Naive thymus-derived CD8-positive, alpha-beta T cell (primary cell): ENCODE measurements around the gene ZFP91. TPM values are rescaled to one million over a fixed set of nuclear protein-coding genes. Genes with fewer than 3 reads are reported as not detected.

Experiments used
- ATAC-seq, 2 donors: fragments of 150-1000 bp; cut with Tn5 transposase in 1 of 2; sonication (Bioruptor Pico), chemical (Tn5 transposase) in 1 of 2; 1 replicate in 1 of 2; 2 replicates in 1 of 2; pipeline ENCODE4 v1.10.0; 2021; ENCODE audit warnings: mild to moderate bottlenecking in 2 of 2, moderate library complexity in 2 of 2
- POLR2A ChIA-PET: fragments of 350-600 bp; sonication (Branson Sonifier 250); formaldehyde crosslinking; loops from one replicate; lab custom pipeline; 2021; ENCODE audit warnings: antibody characterized with exemption; lab: Charles Lee
- DNase-seq, 10 donors: peaks; one replicate each; pipeline versions ENCODE4 v3.0.0 to v3.0.0-alpha.2; 2020 to 2022
- H3K27ac Mint-ChIP-seq, 10 donors: one replicate each; pipeline ENCODE4 v1.8.0; 2020 to 2022; ENCODE audit warnings: mild to moderate bottlenecking in 10 of 10, mixed read lengths in 10 of 10, moderate library complexity in 4 of 10, inconsistent platforms in 1 of 10
- H3K27me3 Mint-ChIP-seq, 5 donors: one replicate each; pipeline ENCODE4 v1.8.0; 2021 to 2022; ENCODE audit warnings: mixed read lengths in 5 of 5
- H3K36me3 Mint-ChIP-seq, 3 donors: one replicate each; pipeline ENCODE4 v1.8.0; 2020 to 2022; ENCODE audit warnings: mixed read lengths in 3 of 3, mild to moderate bottlenecking in 2 of 3, inconsistent platforms in 1 of 3
- H3K4me1 Mint-ChIP-seq, 4 donors: one replicate each; pipeline ENCODE4 v1.8.0; 2021 to 2022; ENCODE audit warnings: mixed read lengths in 4 of 4
- H3K4me3 Mint-ChIP-seq, 10 donors: one replicate each; pipeline ENCODE4 v1.8.0; 2020 to 2022; ENCODE audit warnings: mild to moderate bottlenecking in 10 of 10, mixed read lengths in 10 of 10, moderate library complexity in 6 of 10, inconsistent platforms in 1 of 10
- H3K9me3 Mint-ChIP-seq, 9 donors: one replicate each; pipeline ENCODE4 v1.8.0; 2020 to 2022; ENCODE audit warnings: mixed read lengths in 9 of 9, mild to moderate bottlenecking in 3 of 9, inconsistent platforms in 1 of 9, moderate library complexity in 1 of 9
- polyA plus RNA-seq, 3 donors: library from polyadenylated mRNA; unstranded; fragments of 300-500 nt; fragmentation: Illumina TruSeq; gene quantifications; one replicate each; pipeline ENCODE4 v1.2.3, GENCODE V29; 2021
- total RNA-seq, 8 experiments: library from RNA in 2 of 8; stranded (reverse) in 2 of 8; gene quantifications; one replicate each; pipeline ENCODE4 v1.2.3 and lab custom pipeline; 2021 to 2026

Gene ZFP91
- total and polyA plus RNA-seq, 5 experiments from 2014 or later, result 4.8 to 49.6 (median 9.4) TPM

GRCh38 chr11:58639103-58639502, 60.2 kb downstream of the ZFP91 start:
- POLR2A ChIA-PET, result interaction anchor here (0.5 to 1.6 kb wide), 4 partner anchors 12 to 150 kb away, joined by 3 read pairs; no protein-coding TSS in a partner anchor
- Mint-ChIP-seq H3K36me3 (no peaks in the 10 kb centered on the region), H3K27ac (peak overlapping the region in 2 of 10 donors; percentile 33 to 93)

DNA sequence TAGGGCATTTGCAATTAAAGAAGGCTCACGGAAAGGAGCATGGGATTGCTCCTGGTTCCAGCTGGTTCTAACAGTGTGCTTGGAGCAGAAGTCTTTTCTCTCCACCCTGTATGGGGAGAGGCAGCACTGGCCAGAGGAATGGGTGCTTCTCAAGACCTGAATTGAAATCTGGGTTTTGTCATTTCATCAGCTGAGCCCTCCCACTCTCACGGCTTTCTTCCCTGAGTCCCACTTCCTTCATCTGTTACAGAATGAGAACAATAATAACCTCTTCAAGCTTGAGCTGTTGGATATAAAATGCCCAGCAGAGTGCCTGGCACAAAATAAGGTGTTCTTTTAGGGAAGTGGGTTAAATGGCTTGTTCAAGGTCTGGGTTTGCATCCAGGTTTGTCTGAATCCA, 60.8 kb downstream of the ZFP91 start:
- Mint-ChIP-seq H3K9me3 (peaks cover 0 to 4% (median 0%) of the 10 kb centered on the region in 9 donors), H3K4me3 (peak overlapping the region in 1 of 10 donors; percentile 62), H3K4me1 (peaks cover 15 to 33% (median 22%) of the 10 kb centered on the region in 4 donors), H3K27ac (peak overlapping the region in 7 of 10 donors; percentile 63 to 93 (median 86)), H3K36me3 (no peaks in the 10 kb centered on the region), H3K27me3 (no peaks in the 10 kb centered on the region)
- ATAC-seq (no peak), DNase-seq (no peak)
- POLR2A ChIA-PET, result interaction anchor here (1.2 kb wide), 2 partner anchors 13 to 63 kb away, joined by 3 to 9 read pairs; partner anchors contain the start of gene LPXN

More at GRCh38 chr11:58639103-58639502, 60.2 kb downstream of the ZFP91 start:
- H3K4me1 Mint-ChIP-seq, result peaks cover 15 to 33% (median 22%) of the 10 kb centered on the region in 4 donors
- no peaks in the 10 kb centered on the region for H3K27me3 Mint-ChIP-seq
- ATAC-seq (no peak), DNase-seq (no peak)
- no peaks in the 10 kb centered on the region for H3K9me3 Mint-ChIP-seq
- no peak overlapping the region for H3K4me3 Mint-ChIP-seq

GRCh38 chr11:58640386-58641023, 61.6 kb downstream of the ZFP91 start:
- H3K27ac Mint-ChIP-seq, result peak overlapping the region; percentile 63 to 93 (median 85)
- peak overlapping the region in 9 of 10 donors; percentile 7 to 62 (median 31) for H3K4me3 Mint-ChIP-seq
- ATAC-seq (peak; percentile 88 to 89), DNase-seq (peak in 4 of 10 donors; percentile 3 to 46 (median 28))
- POLR2A ChIA-PET, result interaction anchor here (1.2 kb wide), 3 partner anchors 12 to 110 kb away, joined by 3 to 9 read pairs (median 4); partner anchors contain the start of gene LPXN
- H3K27me3 Mint-ChIP-seq, result no peaks in the 10 kb centered on the region
- peaks cover 0 to 8% (median 0%) of the 10 kb centered on the region in 9 donors for H3K9me3 Mint-ChIP-seq
- H3K36me3 Mint-ChIP-seq, result no peaks in the 10 kb centered on the region
- H3K4me1 Mint-ChIP-seq, result peaks cover 15 to 33% (median 22%) of the 10 kb centered on the region in 4 donors

- H3K36me3 Mint-ChIP-seq, result peaks cover 0 to 5% (median 3%) of the 10 kb centered on the region in 3 donors
- peak overlapping the region in 9 of 10 donors; percentile 53 to 93 (median 85) for H3K27ac Mint-ChIP-seq
- peak overlapping the region in 1 of 10 donors; percentile 45 for H3K4me3 Mint-ChIP-seq
- ATAC-seq (no peak), DNase-seq (no peak)
- H3K9me3 Mint-ChIP-seq, result peaks cover 0 to 15% (median 5%) of the 10 kb centered on the region in 9 donors
- H3K27me3 Mint-ChIP-seq, result no peaks in the 10 kb centered on the region
- peaks cover 15 to 33% (median 22%) of the 10 kb centered on the region in 4 donors for H3K4me1 Mint-ChIP-seq
- POLR2A ChIA-PET, result interaction anchor here (1.2 kb wide), 1 partner anchor 111 kb away, joined by 4 read pairs; no protein-coding TSS in a partner anchor
Observed at GRCh38 chr11:58641341-58641740, 62.5 kb downstream of the ZFP91 start.

GRCh38 chr11:58641803-58642581, 63.1 kb downstream of the ZFP91 start:
- DNase-seq (no peak), ATAC-seq (no peak)
- peaks cover 15 to 33% (median 24%) of the 10 kb centered on the region in 4 donors for H3K4me1 Mint-ChIP-seq
- peak overlapping the region in 8 of 10 donors; percentile 5 to 93 (median 58) for H3K27ac Mint-ChIP-seq
- peaks cover 0 to 8% (median 7%) of the 10 kb centered on the region in 3 donors for H3K36me3 Mint-ChIP-seq
- H3K27me3 Mint-ChIP-seq, result no peaks in the 10 kb centered on the region
- H3K4me3 Mint-ChIP-seq, result no peak overlapping the region
- H3K9me3 Mint-ChIP-seq, result peaks cover 0 to 19% (median 8%) of the 10 kb centered on the region in 9 donors
- POLR2A ChIA-PET, result no interaction called here

GRCh38 chr11:58645854-58646253, 67.0 kb downstream of the ZFP91 start:
- POLR2A ChIA-PET, result no interaction called here
- no peak overlapping the region for H3K4me3 Mint-ChIP-seq

GRCh38 chr11:58647141-58647699, 68.4 kb downstream of the ZFP91 start:
- H3K27ac Mint-ChIP-seq, result peak overlapping the region in 1 of 10 donors; percentile 52
- peaks cover 0 to 13% (median 8%) of the 10 kb centered on the region in 3 donors for H3K36me3 Mint-ChIP-seq
- ATAC-seq (no peak), DNase-seq (no peak)
- no peak overlapping the region for H3K4me3 Mint-ChIP-seq
- POLR2A ChIA-PET, result interaction anchor here (0.6 kb wide), 1 partner anchor 130 kb away, joined by 3 read pairs; no protein-coding TSS in a partner anchor
- no peaks in the 10 kb centered on the region for H3K27me3 Mint-ChIP-seq
- H3K4me1 Mint-ChIP-seq, result peaks cover 0 to 12% (median under 1%) of the 10 kb centered on the region in 4 donors
- H3K9me3 Mint-ChIP-seq, result peaks cover 0 to 28% (median 8%) of the 10 kb centered on the region in 9 donors

More at GRCh38 chr11:58645854-58646253, 67.0 kb downstream of the ZFP91 start:
- H3K27me3 Mint-ChIP-seq, result no peaks in the 10 kb centered on the region
- ATAC-seq, result no peak
- peaks cover 0 to 9% (median 8%) of the 10 kb centered on the region in 3 donors for H3K36me3 Mint-ChIP-seq
- no peak for DNase-seq
- no peak overlapping the region for H3K27ac Mint-ChIP-seq
- peaks cover 9 to 18% (median 13%) of the 10 kb centered on the region in 4 donors for H3K4me1 Mint-ChIP-seq
- peaks cover 0 to 25% (median 8%) of the 10 kb centered on the region in 9 donors for H3K9me3 Mint-ChIP-seq

- POLR2A ChIA-PET, result no interaction called here
- H3K27ac Mint-ChIP-seq, result no peak overlapping the region
- H3K4me3 Mint-ChIP-seq, result no peak overlapping the region
- no peak for DNase-seq
- no peak for ATAC-seq
- peaks cover 0 to 28% (median 8%) of the 10 kb centered on the region in 9 donors for H3K9me3 Mint-ChIP-seq
- peaks cover 0 to 13% (median 8%) of the 10 kb centered on the region in 3 donors for H3K36me3 Mint-ChIP-seq
- H3K4me1 Mint-ChIP-seq, result peaks cover 0 to 12% (median 0%) of the 10 kb centered on the region in 4 donors
- H3K27me3 Mint-ChIP-seq, result no peaks in the 10 kb centered on the region
Observed at GRCh38 chr11:58647866-58648265, 69.0 kb downstream of the ZFP91 start.

- H3K4me1 Mint-ChIP-seq, result peaks cover 3 to 16% (median 8%) of the 10 kb centered on the region in 4 donors
- H3K36me3 Mint-ChIP-seq, result peaks cover 0 to 13% (median 8%) of the 10 kb centered on the region in 3 donors
- no peak overlapping the region for H3K27ac Mint-ChIP-seq
- ATAC-seq, result no peak
- POLR2A ChIA-PET, result no interaction called here
- DNase-seq, result no peak
- H3K27me3 Mint-ChIP-seq, result peaks cover 0 to 4% (median 0%) of the 10 kb centered on the region in 5 donors
- no peak overlapping the region for H3K4me3 Mint-ChIP-seq
- peaks cover 0 to 28% (median 5%) of the 10 kb centered on the region in 9 donors for H3K9me3 Mint-ChIP-seq
Observed at GRCh38 chr11:58649623-58650022, 70.8 kb downstream of the ZFP91 start.

GRCh38 chr11:58650496-58650895, 71.6 kb downstream of the ZFP91 start:
- POLR2A ChIA-PET, result interaction anchor here (0.6 kb wide), 1 partner anchor 12 kb away, joined by 3 read pairs; no protein-coding TSS in a partner anchor
- DNase-seq (no peak), ATAC-seq (no peak)
- Mint-ChIP-seq H3K27ac (no peak overlapping the region), H3K36me3 (peaks cover 0 to 13% (median 8%) of the 10 kb centered on the region in 3 donors), H3K4me1 (peaks cover 3 to 16% (median 8%) of the 10 kb centered on the region in 4 donors), H3K27me3 (peaks cover 0 to 4% (median 0%) of the 10 kb centered on the region in 5 donors), H3K4me3 (no peak overlapping the region), H3K9me3 (peaks cover 0 to 22% (median 5%) of the 10 kb centered on the region in 9 donors)

DNA sequence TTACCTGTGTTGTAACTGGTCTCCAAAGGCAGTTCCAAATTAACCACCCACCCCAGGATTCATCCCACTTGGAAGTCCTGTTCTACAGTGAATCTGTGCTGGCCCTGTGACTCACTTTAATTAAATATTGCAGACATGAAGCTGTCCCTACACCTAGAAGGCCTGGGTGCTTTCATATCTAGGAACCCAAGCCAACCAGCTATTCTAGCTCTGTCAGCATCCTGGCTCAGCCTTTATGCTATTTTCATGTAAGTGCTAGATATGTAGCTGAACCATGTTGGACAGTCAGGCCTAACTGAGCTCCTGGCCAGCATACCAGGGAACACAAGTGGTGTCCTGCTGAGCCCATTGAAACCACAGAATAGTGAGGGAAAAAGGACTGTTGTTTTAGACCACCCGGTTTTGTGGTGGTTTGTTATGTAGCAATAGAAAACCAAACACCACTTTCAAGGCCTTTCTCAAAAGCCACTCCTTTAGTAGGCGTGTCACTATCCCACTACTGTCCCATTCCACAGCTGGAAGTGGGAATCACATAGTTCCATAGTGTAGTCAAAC, 73.9 kb downstream of the ZFP91 start:
- Mint-ChIP-seq H3K4me3 (no peak overlapping the region), H3K27ac (peak overlapping the region in 1 of 10 donors; percentile 31), H3K36me3 (peaks cover 0 to 6% (median 0%) of the 10 kb centered on the region in 3 donors), H3K4me1 (peaks cover 3 to 11% (median 6%) of the 10 kb centered on the region in 4 donors), H3K9me3 (peaks cover 0 to 5% (median 0%) of the 10 kb centered on the region in 9 donors), H3K27me3 (peaks cover 0 to 4% (median 0%) of the 10 kb centered on the region in 5 donors)
- no peak for DNase-seq
- no peak for ATAC-seq
- POLR2A ChIA-PET, result interaction anchor here (0.6 to 1.3 kb wide), 3 partner anchors 13 to 135 kb away, joined by 3 to 5 read pairs (median 3); no protein-coding TSS in a partner anchor
